ENCODE measurements around the gene MAD1L1.

Gene MAD1L1

DNA sequence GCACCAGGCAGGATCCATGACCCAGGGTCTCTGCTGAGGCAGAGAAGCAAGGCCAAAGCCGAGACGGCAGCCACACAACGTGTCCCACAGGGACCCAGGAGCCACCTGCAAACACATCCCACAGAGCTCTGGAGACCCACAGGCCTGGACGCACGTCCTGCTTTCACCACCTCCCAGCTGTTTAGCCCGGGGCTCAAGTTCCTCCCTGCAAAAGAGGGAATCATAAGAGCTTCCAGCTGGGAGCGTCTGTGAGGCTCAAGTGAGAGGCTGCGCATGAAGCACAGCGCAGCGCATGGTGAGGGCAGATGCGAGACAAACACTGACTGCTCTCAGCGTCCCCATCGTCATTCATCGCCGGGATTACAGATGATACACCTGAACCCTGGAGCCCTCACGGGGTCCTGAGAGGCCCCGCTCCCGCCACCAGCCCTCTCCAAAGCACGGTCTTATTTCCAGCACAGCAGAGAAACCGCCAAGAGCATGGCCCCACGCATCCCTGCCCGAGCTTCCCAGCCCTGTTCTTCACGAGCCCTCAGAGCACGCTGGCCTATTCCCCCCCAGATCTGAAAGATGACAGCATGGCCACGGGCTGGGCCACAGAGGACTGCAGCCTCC is 88.7 kb downstream of the MAD1L1 start:
- no peak for ATAC-seq
- TF ChIP-seq CSDC2 (CRISPR knock-in tag; IDR thresholded peaks at IDR 0.05): no peak
- TF ChIP-seq SNAI2 (CRISPR knock-in tag; IDR thresholded peaks at IDR 0.05): no peak
- no peak for TF ChIP-seq OSR1 (CRISPR knock-in tag; IDR thresholded peaks at IDR 0.05)
- TF ChIP-seq, protein P1, sequence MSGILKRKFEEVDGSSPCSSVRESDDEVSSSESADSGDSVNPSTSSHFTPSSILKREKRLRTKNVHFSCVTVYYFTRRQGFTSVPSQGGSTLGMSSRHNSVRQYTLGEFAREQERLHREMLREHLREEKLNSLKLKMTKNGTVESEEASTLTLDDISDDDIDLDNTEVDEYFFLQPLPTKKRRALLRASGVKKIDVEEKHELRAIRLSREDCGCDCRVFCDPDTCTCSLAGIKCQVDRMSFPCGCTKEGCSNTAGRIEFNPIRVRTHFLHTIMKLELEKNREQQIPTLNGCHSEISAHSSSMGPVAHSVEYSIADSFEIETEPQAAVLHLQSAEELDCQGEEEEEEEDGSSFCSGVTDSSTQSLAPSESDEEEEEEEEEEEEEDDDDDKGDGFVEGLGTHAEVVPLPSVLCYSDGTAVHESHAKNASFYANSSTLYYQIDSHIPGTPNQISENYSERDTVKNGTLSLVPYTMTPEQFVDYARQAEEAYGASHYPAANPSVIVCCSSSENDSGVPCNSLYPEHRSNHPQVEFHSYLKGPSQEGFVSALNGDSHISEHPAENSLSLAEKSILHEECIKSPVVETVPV (CRISPR knock-in tag; IDR thresholded peaks at IDR 0.05): no peak
- TF ChIP-seq ARNTL (CRISPR knock-in tag; IDR thresholded peaks at IDR 0.05; ENCODE audit: borderline replicate concordance, low read depth): no peak
- no peak for TF ChIP-seq ZC3H10 (CRISPR knock-in tag; IDR thresholded peaks at IDR 0.05)
- TF ChIP-seq BACH2 (CRISPR knock-in tag; IDR thresholded peaks at IDR 0.05; ENCODE audit: borderline replicate concordance): no peak
- TF ChIP-seq, protein P2, sequence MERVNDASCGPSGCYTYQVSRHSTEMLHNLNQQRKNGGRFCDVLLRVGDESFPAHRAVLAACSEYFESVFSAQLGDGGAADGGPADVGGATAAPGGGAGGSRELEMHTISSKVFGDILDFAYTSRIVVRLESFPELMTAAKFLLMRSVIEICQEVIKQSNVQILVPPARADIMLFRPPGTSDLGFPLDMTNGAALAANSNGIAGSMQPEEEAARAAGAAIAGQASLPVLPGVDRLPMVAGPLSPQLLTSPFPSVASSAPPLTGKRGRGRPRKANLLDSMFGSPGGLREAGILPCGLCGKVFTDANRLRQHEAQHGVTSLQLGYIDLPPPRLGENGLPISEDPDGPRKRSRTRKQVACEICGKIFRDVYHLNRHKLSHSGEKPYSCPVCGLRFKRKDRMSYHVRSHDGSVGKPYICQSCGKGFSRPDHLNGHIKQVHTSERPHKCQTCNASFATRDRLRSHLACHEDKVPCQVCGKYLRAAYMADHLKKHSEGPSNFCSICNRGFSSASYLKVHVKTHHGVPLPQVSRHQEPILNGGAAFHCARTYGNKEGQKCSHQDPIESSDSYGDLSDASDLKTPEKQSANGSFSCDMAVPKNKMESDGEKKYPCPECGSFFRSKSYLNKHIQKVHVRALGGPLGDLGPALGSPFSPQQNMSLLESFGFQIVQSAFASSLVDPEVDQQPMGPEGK (CRISPR knock-in tag; IDR thresholded peaks at IDR 0.05; ENCODE audit: borderline replicate concordance): no peak
- TF ChIP-seq ISL1 (CRISPR knock-in tag; IDR thresholded peaks at IDR 0.05): no peak
- TF ChIP-seq, protein P3, sequence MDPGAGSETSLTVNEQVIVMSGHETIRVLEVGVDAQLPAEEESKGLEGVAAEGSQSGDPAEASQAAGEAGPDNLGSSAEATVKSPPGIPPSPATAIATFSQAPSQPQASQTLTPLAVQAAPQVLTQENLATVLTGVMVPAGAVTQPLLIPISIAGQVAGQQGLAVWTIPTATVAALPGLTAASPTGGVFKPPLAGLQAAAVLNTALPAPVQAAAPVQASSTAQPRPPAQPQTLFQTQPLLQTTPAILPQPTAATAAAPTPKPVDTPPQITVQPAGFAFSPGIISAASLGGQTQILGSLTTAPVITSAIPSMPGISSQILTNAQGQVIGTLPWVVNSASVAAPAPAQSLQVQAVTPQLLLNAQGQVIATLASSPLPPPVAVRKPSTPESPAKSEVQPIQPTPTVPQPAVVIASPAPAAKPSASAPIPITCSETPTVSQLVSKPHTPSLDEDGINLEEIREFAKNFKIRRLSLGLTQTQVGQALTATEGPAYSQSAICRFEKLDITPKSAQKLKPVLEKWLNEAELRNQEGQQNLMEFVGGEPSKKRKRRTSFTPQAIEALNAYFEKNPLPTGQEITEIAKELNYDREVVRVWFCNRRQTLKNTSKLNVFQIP (CRISPR knock-in tag; IDR thresholded peaks at IDR 0.05; ENCODE audit: borderline replicate concordance, low read depth): no peak

DNA sequence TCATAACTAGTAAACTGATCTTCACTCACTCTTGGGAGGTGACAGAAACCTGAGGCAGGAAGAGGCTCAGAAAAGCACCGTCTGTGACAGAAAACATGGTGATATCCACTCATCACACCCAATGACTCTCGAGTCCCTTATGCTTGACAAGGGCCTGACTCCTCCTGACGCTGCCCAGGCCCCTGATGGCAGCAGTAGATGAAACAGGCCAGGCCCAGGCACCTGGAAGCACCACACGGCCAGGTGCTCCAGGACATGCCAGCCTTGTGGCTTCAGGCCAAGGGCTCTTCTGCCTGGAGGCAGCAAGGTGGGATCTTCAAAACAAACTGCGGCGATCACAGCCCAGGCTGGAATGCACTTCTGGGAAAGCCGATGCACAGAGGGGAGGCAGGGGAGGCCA is 89.3 kb downstream of the MAD1L1 start:
- TF ChIP-seq, protein P2 (CRISPR knock-in tag; IDR thresholded peaks at IDR 0.05; ENCODE audit: borderline replicate concordance): no peak
- TF ChIP-seq TOX (CRISPR knock-in tag; IDR thresholded peaks at IDR 0.05; ENCODE audit: borderline replicate concordance) (no peak), ZNF70 (CRISPR knock-in tag; IDR thresholded peaks at IDR 0.05) (no peak), RARB (CRISPR knock-in tag; IDR thresholded peaks at IDR 0.05) (no peak), ZC3H10 (CRISPR knock-in tag; IDR thresholded peaks at IDR 0.05) (no peak), TCF4 (CRISPR knock-in tag; IDR thresholded peaks at IDR 0.05; ENCODE audit: borderline replicate concordance) (no peak), OSR1 (CRISPR knock-in tag; IDR thresholded peaks at IDR 0.05) (no peak), SNAI2 (CRISPR knock-in tag; IDR thresholded peaks at IDR 0.05) (no peak), PPARA (CRISPR knock-in tag; IDR thresholded peaks at IDR 0.05; ENCODE audit: borderline replicate concordance) (no peak), ZNF8 (CRISPR knock-in tag; IDR thresholded peaks at IDR 0.05) (no peak), ZFP30 (CRISPR knock-in tag; IDR thresholded peaks at IDR 0.05) (no peak), ESRRG (CRISPR knock-in tag; IDR thresholded peaks at IDR 0.05) (no peak), CSDC2 (CRISPR knock-in tag; IDR thresholded peaks at IDR 0.05) (no peak)
- TF ChIP-seq, protein P4, sequence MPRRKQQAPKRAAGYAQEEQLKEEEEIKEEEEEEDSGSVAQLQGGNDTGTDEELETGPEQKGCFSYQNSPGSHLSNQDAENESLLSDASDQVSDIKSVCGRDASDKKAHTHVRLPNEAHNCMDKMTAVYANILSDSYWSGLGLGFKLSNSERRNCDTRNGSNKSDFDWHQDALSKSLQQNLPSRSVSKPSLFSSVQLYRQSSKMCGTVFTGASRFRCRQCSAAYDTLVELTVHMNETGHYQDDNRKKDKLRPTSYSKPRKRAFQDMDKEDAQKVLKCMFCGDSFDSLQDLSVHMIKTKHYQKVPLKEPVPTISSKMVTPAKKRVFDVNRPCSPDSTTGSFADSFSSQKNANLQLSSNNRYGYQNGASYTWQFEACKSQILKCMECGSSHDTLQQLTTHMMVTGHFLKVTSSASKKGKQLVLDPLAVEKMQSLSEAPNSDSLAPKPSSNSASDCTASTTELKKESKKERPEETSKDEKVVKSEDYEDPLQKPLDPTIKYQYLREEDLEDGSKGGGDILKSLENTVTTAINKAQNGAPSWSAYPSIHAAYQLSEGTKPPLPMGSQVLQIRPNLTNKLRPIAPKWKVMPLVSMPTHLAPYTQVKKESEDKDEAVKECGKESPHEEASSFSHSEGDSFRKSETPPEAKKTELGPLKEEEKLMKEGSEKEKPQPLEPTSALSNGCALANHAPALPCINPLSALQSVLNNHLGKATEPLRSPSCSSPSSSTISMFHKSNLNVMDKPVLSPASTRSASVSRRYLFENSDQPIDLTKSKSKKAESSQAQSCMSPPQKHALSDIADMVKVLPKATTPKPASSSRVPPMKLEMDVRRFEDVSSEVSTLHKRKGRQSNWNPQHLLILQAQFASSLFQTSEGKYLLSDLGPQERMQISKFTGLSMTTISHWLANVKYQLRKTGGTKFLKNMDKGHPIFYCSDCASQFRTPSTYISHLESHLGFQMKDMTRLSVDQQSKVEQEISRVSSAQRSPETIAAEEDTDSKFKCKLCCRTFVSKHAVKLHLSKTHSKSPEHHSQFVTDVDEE (CRISPR knock-in tag; IDR thresholded peaks at IDR 0.05): no peak
- TF ChIP-seq, protein P1 (CRISPR knock-in tag; IDR thresholded peaks at IDR 0.05): no peak
- no peak for ATAC-seq

Data from SK-N-SH treated with all-trans-retinoic acid at 6 μM for 48 hours (cell line).